AG10803 (cell line): ENCODE data around the gene ZNF593OS.

Experiments
- DNase-seq: peaks from one replicate; pipeline ENCODE4 v3.0.0; 2010; ENCODE audit warnings: low read depth
- H3K4me3 ChIP-seq: 2 replicates; pipeline ENCODE4 v1.5.1; 2011; ENCODE audit warnings: mild to moderate bottlenecking, low read length, control low read depth
- TF ChIP-seq, protein P1 (sequence below): conservative IDR thresholded peaks from 2 replicates; pipeline ENCODE4 v1.5.1; 2011; ENCODE audit warnings: mild to moderate bottlenecking, low read length, control low read depth, inconsistent platforms

The ZNF593OS gene

DNA sequence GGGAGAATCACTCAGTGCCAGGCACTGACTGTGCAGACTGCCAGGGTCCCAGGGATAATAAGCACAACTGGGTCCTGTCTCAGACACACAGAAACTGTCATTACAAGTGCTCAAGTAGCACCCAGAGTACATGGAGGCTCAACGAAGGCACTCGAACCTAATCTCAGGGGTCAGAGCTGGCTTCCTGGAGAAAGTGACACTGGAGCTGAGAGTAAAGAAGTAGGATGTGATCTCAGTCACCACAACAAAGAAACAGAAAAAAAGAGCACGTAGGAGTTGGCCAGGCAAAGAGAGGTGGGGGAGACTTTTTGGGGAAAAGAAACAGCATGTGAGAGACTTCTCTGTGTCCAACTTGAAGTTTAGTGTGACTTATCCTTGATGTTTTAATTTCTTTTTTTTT is 20.1 kb upstream of the ZNF593OS start:
- TF ChIP-seq, protein P1, sequence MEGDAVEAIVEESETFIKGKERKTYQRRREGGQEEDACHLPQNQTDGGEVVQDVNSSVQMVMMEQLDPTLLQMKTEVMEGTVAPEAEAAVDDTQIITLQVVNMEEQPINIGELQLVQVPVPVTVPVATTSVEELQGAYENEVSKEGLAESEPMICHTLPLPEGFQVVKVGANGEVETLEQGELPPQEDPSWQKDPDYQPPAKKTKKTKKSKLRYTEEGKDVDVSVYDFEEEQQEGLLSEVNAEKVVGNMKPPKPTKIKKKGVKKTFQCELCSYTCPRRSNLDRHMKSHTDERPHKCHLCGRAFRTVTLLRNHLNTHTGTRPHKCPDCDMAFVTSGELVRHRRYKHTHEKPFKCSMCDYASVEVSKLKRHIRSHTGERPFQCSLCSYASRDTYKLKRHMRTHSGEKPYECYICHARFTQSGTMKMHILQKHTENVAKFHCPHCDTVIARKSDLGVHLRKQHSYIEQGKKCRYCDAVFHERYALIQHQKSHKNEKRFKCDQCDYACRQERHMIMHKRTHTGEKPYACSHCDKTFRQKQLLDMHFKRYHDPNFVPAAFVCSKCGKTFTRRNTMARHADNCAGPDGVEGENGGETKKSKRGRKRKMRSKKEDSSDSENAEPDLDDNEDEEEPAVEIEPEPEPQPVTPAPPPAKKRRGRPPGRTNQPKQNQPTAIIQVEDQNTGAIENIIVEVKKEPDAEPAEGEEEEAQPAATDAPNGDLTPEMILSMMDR = no peak
- no peak overlapping the region for H3K4me3 ChIP-seq
- DNase-seq = no peak

DNA sequence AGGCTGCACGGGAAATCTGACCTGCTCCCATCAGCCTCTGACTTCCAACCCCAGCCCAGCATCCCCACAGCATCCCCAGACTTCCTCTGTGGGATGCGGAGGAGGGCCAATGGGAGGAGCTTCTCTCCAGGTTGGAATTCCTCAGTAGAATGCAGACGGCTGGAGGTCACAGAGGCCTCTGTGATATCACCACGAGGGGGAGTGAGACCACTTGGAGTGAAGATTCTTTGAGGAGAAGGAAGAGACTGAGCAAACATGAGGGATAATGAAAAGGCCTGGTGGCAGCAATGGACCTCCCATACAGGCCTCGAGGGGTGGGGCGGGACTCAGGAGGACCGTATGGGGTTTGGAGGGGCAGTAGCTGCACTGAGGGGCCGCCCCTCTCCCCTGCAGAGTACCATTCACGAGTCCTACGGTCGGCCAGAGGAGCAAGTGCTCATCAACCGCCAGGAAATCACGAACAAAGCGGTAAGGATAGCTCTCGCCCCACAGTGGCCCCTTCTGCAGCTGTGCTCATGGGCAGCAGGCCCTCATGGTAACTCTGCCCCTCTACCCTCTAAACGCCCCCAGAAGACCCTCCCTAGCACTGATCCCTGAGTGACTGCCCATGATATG is 18.8 kb upstream of the ZNF593OS start, which contains the start of gene CATSPER4:
Gene CATSPER4, plus strand, starts transcription at position 230 of the 615 bp plus-strand sequence. Its CDS starts 26 bp downstream, at position 256.
- TF ChIP-seq, protein P1 = peak; percentile 28; the same call in 1 of the 2 replicates
- DNase-seq = peak; percentile 4

DNA sequence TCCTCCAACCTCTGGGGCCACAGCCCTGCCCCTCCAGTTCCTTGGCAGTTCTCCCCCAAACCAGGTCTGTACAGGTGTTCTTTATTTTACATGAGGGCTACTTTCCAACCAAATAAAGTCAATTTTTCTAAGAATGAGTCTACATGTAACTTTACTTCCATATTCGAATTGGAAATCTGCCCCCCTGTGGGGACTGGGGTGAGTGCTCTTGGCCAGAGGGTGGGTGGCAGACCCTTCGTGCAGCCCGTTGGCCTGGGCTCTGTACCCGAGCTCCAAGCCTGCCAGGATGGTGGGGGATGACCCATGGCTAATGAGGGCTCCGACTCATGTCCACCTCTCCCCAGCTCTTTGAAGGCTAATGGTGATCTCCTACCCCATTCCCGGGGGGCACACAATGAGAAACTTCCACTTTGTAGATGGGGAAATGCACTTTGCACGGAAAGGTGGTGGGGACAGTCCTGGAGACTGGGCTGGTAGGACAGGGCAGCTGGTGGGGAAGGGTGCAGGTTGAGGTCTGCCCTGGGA is 18.2 kb upstream of the ZNF593OS start:
- no peak overlapping the region for H3K4me3 ChIP-seq
- no peak for DNase-seq
- TF ChIP-seq, protein P1 = no peak

More for the DNA sequence above, 18.8 kb upstream of the ZNF593OS start, which contains the start of gene CATSPER4:
- no peak within 1 kb of the TSS for H3K4me3 ChIP-seq

DNA sequence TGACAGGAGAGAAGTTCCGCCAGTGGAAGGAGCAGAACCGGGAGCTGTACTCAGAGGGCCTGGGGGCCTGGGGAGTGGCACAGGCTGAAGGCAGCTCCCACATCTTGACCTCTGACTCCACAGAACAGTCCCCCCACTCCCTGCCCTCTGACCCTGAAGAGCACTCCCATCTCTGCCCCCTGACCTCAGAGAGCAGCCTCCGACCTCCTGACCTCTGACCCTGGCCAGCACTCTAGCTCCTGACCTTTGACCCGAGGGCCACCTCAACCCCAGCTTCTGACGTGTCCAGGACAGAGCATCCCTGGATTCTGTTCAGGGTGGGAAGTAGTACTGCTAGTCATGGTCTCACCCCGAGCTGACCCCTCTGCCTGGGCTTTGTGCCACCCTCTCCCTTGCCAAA is 17.7 kb upstream of the ZNF593OS start:
- DNase-seq = no peak
- H3K4me3 ChIP-seq = no peak overlapping the region
- TF ChIP-seq, protein P1 = no peak

DNA sequence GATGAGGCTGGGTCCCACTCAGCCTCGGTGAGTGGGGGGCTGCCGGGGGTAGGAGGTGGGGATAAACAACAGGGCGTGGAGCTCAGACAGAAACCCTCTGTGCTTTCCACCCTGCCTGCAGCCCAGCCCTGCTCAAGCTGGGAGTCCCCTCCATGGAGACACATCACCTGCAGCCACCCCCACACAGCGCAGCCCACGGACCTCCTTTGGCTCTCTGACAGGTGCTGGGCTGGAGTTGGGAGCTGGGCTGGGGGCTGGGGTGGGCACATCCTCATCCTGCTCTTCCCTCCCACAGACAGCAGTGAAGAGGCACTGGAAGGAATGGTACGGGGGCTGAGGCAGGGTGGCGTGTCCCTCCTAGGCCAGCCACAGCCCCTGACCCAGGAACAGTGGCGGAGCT is 16.8 kb upstream of the ZNF593OS start:
- DNase-seq = no peak
- TF ChIP-seq, protein P1 = no peak
- no peak overlapping the region for H3K4me3 ChIP-seq

DNA sequence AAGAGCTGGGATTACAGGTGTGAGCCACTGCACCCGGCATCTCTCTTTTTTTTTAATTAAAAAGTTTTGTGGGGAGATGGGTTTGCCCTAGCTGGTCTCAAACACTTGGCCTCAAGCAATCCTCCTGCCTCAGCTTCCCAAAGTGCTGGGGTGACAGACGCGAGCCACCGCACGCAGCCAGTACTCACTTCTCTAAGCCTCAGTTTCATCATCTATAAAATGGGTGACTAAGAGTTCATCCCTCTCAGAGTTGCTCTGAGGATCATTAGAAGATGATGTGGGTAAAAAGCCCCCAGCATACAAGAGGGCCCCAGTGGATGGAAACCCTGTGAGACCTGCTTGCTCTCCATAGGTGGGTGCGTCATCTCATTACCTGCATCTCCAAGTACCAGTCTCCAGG is 16.2 kb upstream of the ZNF593OS start:
- H3K4me3 ChIP-seq = no peak overlapping the region
- TF ChIP-seq, protein P1 = no peak
- no peak for DNase-seq

DNA sequence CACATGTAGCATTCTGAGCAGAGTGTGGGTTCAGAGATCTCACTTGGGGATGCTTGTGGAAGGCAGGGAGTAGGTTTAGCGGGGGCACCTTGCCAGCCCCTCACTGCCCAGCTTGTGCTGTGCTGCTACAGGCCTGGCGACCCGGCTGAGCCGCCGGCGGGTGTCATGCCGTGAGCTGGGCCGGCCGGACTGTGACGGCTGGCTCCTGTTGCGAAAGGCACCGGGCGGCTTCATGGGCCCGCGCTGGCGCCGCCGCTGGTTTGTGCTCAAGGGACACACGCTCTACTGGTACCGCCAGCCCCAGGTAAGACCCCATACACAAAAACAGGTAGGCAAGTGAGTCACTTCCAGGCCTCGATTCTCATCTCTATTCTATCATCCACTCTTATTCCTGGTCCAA is 13.3 kb upstream of the ZNF593OS start:
- TF ChIP-seq, protein P1 = no peak
- DNase-seq = no peak
- no peak overlapping the region for H3K4me3 ChIP-seq
